ENCODE data around the gene TMEM255B.

- no peak for TF ChIP-seq CTCF (IDR thresholded peaks at IDR 0.05; ENCODE audit: low read depth, low read length)
- TF ChIP-seq POLR2A (IDR thresholded peaks at IDR 0.05; ENCODE audit: extremely low read depth, insufficient read length) = no peak
- TF ChIP-seq MAX (IDR thresholded peaks at IDR 0.05; ENCODE audit: low read depth, low read length) = no peak
- no peak for TF ChIP-seq MYC (IDR thresholded peaks at IDR 0.05; ENCODE audit: low read depth, low read length)
These were observed 39.3 kb downstream of the TMEM255B start for GRCh38 chr13:113798200-113798811.

Data from NB4 (cell line).